Keratinocyte (primary cell): ENCODE measurements around the gene LSP1.
A peak's percentile ranks its signal among the peaks of the same experiment; 100 is the strongest.

Experiments
- CTCF ChIP-seq, 3 experiments: IDR thresholded peaks in 1 of 3; conservative IDR thresholded peaks in 1 of 3; optimal IDR thresholded peaks in 1 of 3; 2 replicates in 2 of 3; 3 replicates in 1 of 3; pipeline versions ENCODE3 to v1.5.1; 2011; ENCODE audit warnings: low read length in 3 of 3, mild to moderate bottlenecking in 3 of 3, moderate library complexity in 2 of 3, control low read depth in 1 of 3, inconsistent platforms in 1 of 3; ENCODE audit not compliant: insufficient read depth in 2 of 3; ENCODE audit errors: extremely low read depth in 1 of 3
- EZH2 ChIP-seq: IDR thresholded peaks from one replicate; pipeline ENCODE4 v1.6.1; 2012; ENCODE audit warnings: inconsistent platforms, mild to moderate bottlenecking, low read length, moderate library complexity

- TF ChIP-seq CTCF (optimal IDR thresholded peaks at IDR 0.05 in 1 of 3, IDR thresholded peaks at IDR 0.05 in 1 of 3, conservative IDR thresholded peaks at IDR 0.05 in 1 of 3; ENCODE audit: extremely low read depth in 1 of 3, insufficient read depth in 2 of 3, low read length in 3 of 3): peak in 1 of 3 experiments; percentile 1
- TF ChIP-seq EZH2: no peak
These were observed 16.8 kb downstream of the LSP1 start for GRCh38 chr11:1869427-1870325.
